Liver (tissue), 9 donors: ENCODE data around the gene DONSON. TPM values are rescaled to one million over a fixed set of nuclear protein-coding genes. Genes with fewer than 3 reads are reported as not detected.
A peak's percentile ranks its signal among the peaks of the same experiment; 100 is the strongest.

Experiments
- DNase-seq: peaks from one replicate; pipeline ENCODE4 v3.0.0-alpha.2; 2017; ENCODE audit warnings: low spot score
- H3K27ac ChIP-seq, 2 donors: one replicate each; pipeline ENCODE4 v1.7.0; 2013; ENCODE audit warnings: inconsistent platforms in 2 of 2, low read length in 2 of 2, control low read depth in 1 of 2, low read depth in 1 of 2, mild to moderate bottlenecking in 1 of 2
- H3K27me3 ChIP-seq, 4 donors: one replicate each; pipeline versions ENCODE4 v1.6.1 to v1.7.0; 2013; ENCODE audit warnings: low read length in 3 of 4, inconsistent platforms in 1 of 4, mild to moderate bottlenecking in 1 of 4, moderate library complexity in 1 of 4; ENCODE audit not compliant: control insufficient read depth in 4 of 4, insufficient read depth in 4 of 4
- H3K36me3 ChIP-seq, 4 donors: one replicate each; pipeline versions ENCODE4 v1.6.1 to v1.7.0; 2013; ENCODE audit warnings: low read length in 3 of 4, mild to moderate bottlenecking in 3 of 4, low read depth in 1 of 4, moderate library complexity in 1 of 4; ENCODE audit not compliant: control insufficient read depth in 4 of 4, insufficient read depth in 3 of 4
- H3K4me1 ChIP-seq, 4 donors: one replicate each; pipeline versions ENCODE4 v1.6.1 to v1.7.0; 2013; ENCODE audit warnings: low read length in 3 of 4, mild to moderate bottlenecking in 3 of 4, moderate library complexity in 1 of 4; ENCODE audit not compliant: control insufficient read depth in 4 of 4, insufficient read depth in 4 of 4
- H3K4me3 ChIP-seq, 3 donors: one replicate each; pipeline versions ENCODE4 v1.6.1 to v1.7.0; 2013; ENCODE audit warnings: low read length in 3 of 3, control low read depth in 1 of 3, low read depth in 1 of 3, mild to moderate bottlenecking in 1 of 3
- H3K9ac ChIP-seq, 2 donors: one replicate each; pipeline ENCODE4 v1.7.0; 2013; ENCODE audit warnings: low read length in 2 of 2, mild to moderate bottlenecking in 2 of 2, moderate library complexity in 2 of 2, control low read depth in 1 of 2, low read depth in 1 of 2
- H3K9me3 ChIP-seq, 4 donors: one replicate each; pipeline versions ENCODE4 v1.6.1 to v1.7.0; 2013; ENCODE audit warnings: low read length in 3 of 4; ENCODE audit not compliant: control insufficient read depth in 4 of 4
- ATF3 ChIP-seq: IDR thresholded peaks from 2 replicates; pipeline ENCODE4 v1.6.1; 2016; ENCODE audit warnings: antibody characterized with exemption
- CTCF ChIP-seq: fragments of 150-350 bp; IDR thresholded peaks from 2 replicates; pipeline ENCODE4 v1.5.1; 2017; ENCODE audit warnings: improper control_type of control experiment, low read depth, low read length; ENCODE audit not compliant: missing input control
- FOXA1 ChIP-seq: IDR thresholded peaks from 2 replicates; pipeline ENCODE4 v1.6.1; 2016; ENCODE audit warnings: antibody characterized with exemption
- HNF4G ChIP-seq: IDR thresholded peaks from 2 replicates; pipeline ENCODE4 v1.6.1; 2016; ENCODE audit warnings: antibody characterized with exemption
- JUND ChIP-seq, 2 donors: IDR thresholded peaks; 2 replicates each; pipeline ENCODE4 v1.6.1; 2016; ENCODE audit warnings: antibody characterized with exemption in 2 of 2
- NR2F2 ChIP-seq: IDR thresholded peaks from 2 replicates; pipeline ENCODE4 v1.6.1; 2016; ENCODE audit warnings: antibody characterized with exemption
- RAD21 ChIP-seq, 2 donors: IDR thresholded peaks; 2 replicates each; pipeline ENCODE4 v1.6.1; 2016; ENCODE audit warnings: antibody characterized with exemption in 2 of 2, mild to moderate bottlenecking in 2 of 2
- REST ChIP-seq: IDR thresholded peaks from 2 replicates; pipeline ENCODE4 v1.6.1; 2016; ENCODE audit warnings: antibody characterized with exemption, mild to moderate bottlenecking
- RXRA ChIP-seq, 2 donors: IDR thresholded peaks; 2 replicates each; pipeline ENCODE4 v1.6.1; 2017 to 2018; ENCODE audit warnings: antibody characterized with exemption in 2 of 2, mild to moderate bottlenecking in 1 of 2
- TAF1 ChIP-seq: conservative IDR thresholded peaks from 2 replicates; pipeline ENCODE4 v1.6.1; 2016; ENCODE audit warnings: antibody characterized with exemption, mild to moderate bottlenecking
- ZBTB33 ChIP-seq: IDR thresholded peaks from 2 replicates; pipeline ENCODE4 v1.6.1; 2016; ENCODE audit warnings: antibody characterized with exemption
- WGBS: extraction: QIAGEN DNeasy Blood & Tissue Kit; methylation state at CpG from one replicate; pipeline ENCODE4 v1.1.7; 2013; 5-methylcytosine and 5-hydroxymethylcytosine counted together
- polyA plus RNA-seq, 2 donors: library from polyadenylated mRNA; stranded (reverse) in 1 of 2; unstranded in 1 of 2; fragments of 200-250 nt in 1 of 2; fragments of >200 nt in 1 of 2; fragmentation: Nextera tagmentation in 1 of 2; extraction: Ambion mirVana in 1 of 2; gene quantifications; one replicate each; pipeline versions ENCODE4 v1.2.1 to v1.2.3, GENCODE V29; 2013 to 2015
- total RNA-seq, 2 donors: library from RNA; depleted of rRNA; stranded (reverse); fragments of >200 nt; gene quantifications; one replicate each; pipeline ENCODE4 v1.2.3, GENCODE V29; 2014
- donor health status: healthy.
- donor health status: healthy.
- donor health status: healthy.
- donor health status: healthy.
- donor health status: healthy.

Gene DONSON
- total and polyA plus RNA-seq, 4 donors: 4.8 to 22.6 (median 8.3) TPM

- TF ChIP-seq REST (no peak), RAD21 (IDR thresholded peaks at IDR 0.05) (no peak), ZBTB33 (no peak), NR2F2 (no peak), TAF1 (no peak)
Observed at GRCh38 chr21:33566514-33566913, 22.0 kb downstream of the DONSON start (continued).

- H3K36me3 ChIP-seq: peaks cover 8 to 53% (median 41%) of the 10 kb centered on the region in 4 donors
- H3K9me3 ChIP-seq: no peaks in the 10 kb centered on the region
- no peak for TF ChIP-seq NR2F2
- TF ChIP-seq CTCF: no peak
- no peak for TF ChIP-seq FOXA1
- TF ChIP-seq ATF3: no peak
- no peak for TF ChIP-seq RAD21 (IDR thresholded peaks at IDR 0.05)
- no peak for TF ChIP-seq HNF4G
- no peak for TF ChIP-seq TAF1
- 97% methylated on average over 2 of the region's 2 CpGs for WGBS
- H3K4me3 ChIP-seq: no peak overlapping the region
- H3K4me1 ChIP-seq: peaks cover 0 to 2% (median 0%) of the 10 kb centered on the region in 4 donors
- DNase-seq: no peak
- H3K9ac ChIP-seq: no peak overlapping the region
- H3K27me3 ChIP-seq: no peaks in the 10 kb centered on the region
- H3K27ac ChIP-seq: no peak overlapping the region
Observed at GRCh38 chr21:33562389-33562788, 26.1 kb downstream of the DONSON start.

- H3K27ac ChIP-seq: no peak overlapping the region
- WGBS: 78% methylated on average over 2 of the region's 2 CpGs
- H3K36me3 ChIP-seq: peaks cover 11 to 56% (median 46%) of the 10 kb centered on the region in 4 donors
Observed at GRCh38 chr21:33561373-33561772, 27.1 kb downstream of the DONSON start.

More at GRCh38 chr21:33561373-33561772, 27.1 kb downstream of the DONSON start:
- TF ChIP-seq RAD21 (IDR thresholded peaks at IDR 0.05) (no peak), JUND (IDR thresholded peaks at IDR 0.05) (peak; percentile 28 to 37), RXRA (IDR thresholded peaks at IDR 0.05) (no peak)
- Histone ChIP-seq H3K4me3 (no peak overlapping the region), H3K9ac (no peak overlapping the region), H3K27me3 (no peaks in the 10 kb centered on the region), H3K4me1 (peaks cover 0 to 2% (median 0%) of the 10 kb centered on the region in 4 donors), H3K9me3 (no peaks in the 10 kb centered on the region)
- DNase-seq: no peak
